Osteoblast (primary cell): ENCODE measurements around the gene NFE2L2. TPM values are rescaled to one million over a fixed set of nuclear protein-coding genes. Genes with fewer than 3 reads are reported as not detected.

Experiments used
- DNase-seq: peaks from one replicate; pipeline ENCODE4 v3.0.0; 2011; ENCODE audit warnings: low spot score, mixed read lengths; ENCODE audit not compliant: insufficient read length; ENCODE audit errors: missing footprints
- H2AFZ ChIP-seq: 2 replicates; pipeline ENCODE4 v1.6.0; 2011; ENCODE audit warnings: mild to moderate bottlenecking, low read length
- H3K27ac ChIP-seq: 2 replicates; pipeline ENCODE4 v1.5.1; 2011; ENCODE audit warnings: mild to moderate bottlenecking, low read depth, low read length, moderate library complexity
- H3K27me3 ChIP-seq: 2 replicates; pipeline ENCODE4 v1.6.0; 2012; ENCODE audit warnings: mild to moderate bottlenecking, control low read depth, inconsistent platforms, low read length, moderate library complexity; ENCODE audit not compliant: insufficient read depth
- H3K36me3 ChIP-seq: 2 replicates; pipeline ENCODE4 v1.5.1; 2011; ENCODE audit warnings: mild to moderate bottlenecking, low read length, control low read depth, moderate library complexity; ENCODE audit not compliant: insufficient read depth
- H3K4me1 ChIP-seq: 2 replicates; pipeline ENCODE4 v1.5.1; 2011; ENCODE audit warnings: mild to moderate bottlenecking, low read length, control low read depth, moderate library complexity; ENCODE audit not compliant: insufficient read depth
- H3K4me2 ChIP-seq: 2 replicates; pipeline ENCODE4 v1.6.0; 2011; ENCODE audit warnings: mild to moderate bottlenecking, low read length; ENCODE audit not compliant: insufficient read depth
- H3K4me3 ChIP-seq: fragments of 200-600 bp; sonication (generic); 3 replicates; pipeline ENCODE4 v1.5.1; 2012; ENCODE audit warnings: mild to moderate bottlenecking, low read length, inconsistent platforms; ENCODE audit not compliant: insufficient read depth
- H3K79me2 ChIP-seq: 2 replicates; pipeline ENCODE4 v1.6.0; 2012; ENCODE audit warnings: mild to moderate bottlenecking, low read length, control low read depth, inconsistent platforms; ENCODE audit not compliant: insufficient read depth
- H3K9me3 ChIP-seq: 2 replicates; pipeline ENCODE4 v1.5.1; 2011; ENCODE audit warnings: low read depth, low read length, control low read depth
- H4K20me1 ChIP-seq: 2 replicates; pipeline ENCODE4 v1.6.0; 2012; ENCODE audit warnings: mild to moderate bottlenecking, low read length, control low read depth; ENCODE audit not compliant: insufficient read depth
- CTCF ChIP-seq: IDR thresholded peaks from 2 replicates; pipeline ENCODE4 v1.5.1; 2011; ENCODE audit warnings: mild to moderate bottlenecking, low read depth, low read length, moderate library complexity; ENCODE audit errors: extremely low read depth
- total RNA-seq: library from RNA; depleted of rRNA; stranded (reverse); fragments of >200 nt; gene quantifications from 2 replicates; pipeline ENCODE4 v1.2.3, GENCODE V29; 2012

The NFE2L2 gene
- total RNA-seq, 1 donor = 91.9 TPM

- H2AFZ ChIP-seq = no peak overlapping the region
- no peak for TF ChIP-seq CTCF
- DNase-seq = no peak
- H3K4me3 ChIP-seq = no peak overlapping the region
- H3K4me1 ChIP-seq = peaks cover 7% of the 10 kb centered on the region
- H3K36me3 ChIP-seq = no peaks in the 10 kb centered on the region
- H3K27ac ChIP-seq = no peak overlapping the region
- no peak overlapping the region for H3K4me2 ChIP-seq
- H3K27me3 ChIP-seq = no peaks in the 10 kb centered on the region
- H3K9me3 ChIP-seq = no peaks in the 10 kb centered on the region
- H4K20me1 ChIP-seq = no peaks in the 10 kb centered on the region
- no peaks in the 10 kb centered on the region for H3K79me2 ChIP-seq
These were observed 19.4 kb upstream of the NFE2L2 start for GRCh38 chr2:177283906-177284305.

GRCh38 chr2:177282787-177283572, 18.5 kb upstream of the NFE2L2 start:
- no peak overlapping the region for H3K4me2 ChIP-seq
- no peaks in the 10 kb centered on the region for H3K27me3 ChIP-seq
- H4K20me1 ChIP-seq = no peaks in the 10 kb centered on the region
- no peak for DNase-seq
- no peaks in the 10 kb centered on the region for H3K36me3 ChIP-seq
- H3K79me2 ChIP-seq = no peaks in the 10 kb centered on the region
- peaks cover 7% of the 10 kb centered on the region for H3K4me1 ChIP-seq
- no peak for TF ChIP-seq CTCF
- H3K9me3 ChIP-seq = no peaks in the 10 kb centered on the region
- no peak overlapping the region for H3K4me3 ChIP-seq
- no peak overlapping the region for H3K27ac ChIP-seq
- no peak overlapping the region for H2AFZ ChIP-seq

GRCh38 chr2:177282181-177282641, 17.7 kb upstream of the NFE2L2 start:
- no peak overlapping the region for H3K4me2 ChIP-seq
- H2AFZ ChIP-seq = no peak overlapping the region
- no peaks in the 10 kb centered on the region for H3K9me3 ChIP-seq
- H3K79me2 ChIP-seq = no peaks in the 10 kb centered on the region
- H3K27ac ChIP-seq = no peak overlapping the region
- peaks cover 7% of the 10 kb centered on the region for H3K4me1 ChIP-seq
- DNase-seq = peak; percentile 58
- no peaks in the 10 kb centered on the region for H3K36me3 ChIP-seq
- no peaks in the 10 kb centered on the region for H4K20me1 ChIP-seq
- no peak for TF ChIP-seq CTCF
- no peaks in the 10 kb centered on the region for H3K27me3 ChIP-seq
- H3K4me3 ChIP-seq = no peak overlapping the region

DNA sequence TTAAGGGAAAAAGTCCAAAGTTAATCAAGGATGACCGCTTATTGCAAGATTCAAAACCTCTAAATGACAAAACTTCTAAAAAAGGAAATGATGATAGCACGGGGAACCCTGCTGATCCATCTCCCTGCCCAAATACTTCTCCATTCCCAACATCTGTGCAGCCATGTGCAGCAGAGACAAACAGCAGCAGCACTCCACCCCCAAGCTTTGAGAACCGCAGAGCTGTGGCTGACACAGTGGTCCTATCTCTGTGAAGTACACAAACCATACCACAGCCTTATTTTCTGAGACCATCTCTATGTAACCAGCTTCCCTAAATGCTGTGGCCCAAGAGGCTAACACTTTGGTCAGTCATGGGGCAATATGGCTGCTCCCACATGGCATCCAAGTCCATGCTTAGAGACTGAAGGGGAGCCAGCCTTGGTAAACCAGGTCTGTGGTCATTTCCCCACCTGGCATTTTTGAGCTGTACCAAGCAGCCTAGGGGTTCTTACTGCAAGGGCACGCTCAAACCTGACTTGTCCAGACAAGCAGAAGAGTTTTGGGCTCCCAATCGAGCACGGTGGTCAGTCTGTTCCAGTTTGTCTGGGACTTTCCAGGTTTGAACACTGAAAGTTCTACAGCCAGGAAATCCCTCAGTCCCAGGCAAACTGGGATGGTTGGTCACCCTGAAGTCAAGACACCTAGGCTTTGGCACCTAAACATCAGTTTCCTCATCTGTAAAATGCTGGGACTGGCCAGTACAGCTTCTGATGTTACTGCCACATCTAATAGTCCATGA, 17.1 kb upstream of the NFE2L2 start:
- Histone ChIP-seq H3K4me1 (peaks cover 7% of the 10 kb centered on the region), H3K27me3 (no peaks in the 10 kb centered on the region), H3K36me3 (no peaks in the 10 kb centered on the region), H3K27ac (no peak overlapping the region), H2AFZ (no peak overlapping the region), H3K4me3 (no peak overlapping the region), H3K9me3 (no peaks in the 10 kb centered on the region), H4K20me1 (no peaks in the 10 kb centered on the region), H3K4me2 (no peak overlapping the region), H3K79me2 (no peaks in the 10 kb centered on the region)
- TF ChIP-seq CTCF = no peak
- DNase-seq = no peak
